HG02571 (cell line): Measurements from ENCODE around the gene SLC22A8.
"Not testable (repeated sequence)": the region's sequence is repeated elsewhere in the genome, so short reads cannot be mapped to it uniquely, and the experiment has no call there.

Experiments
- ATAC-seq: cut with Tn5 transposase; IDR thresholded peaks from one replicate; pipeline ENCODE4 v1.9.1; 2021; ENCODE audit warnings: mild to moderate bottlenecking, moderate library complexity; ENCODE audit not compliant: unreplicated experiment

The SLC22A8 gene

GRCh38 chr11:62994775-62995174 is 20.9 kb downstream of the SLC22A8 start:
- ATAC-seq = no peak

- no peak for ATAC-seq
Observed at GRCh38 chr11:62988276-62988675, 27.4 kb downstream of the SLC22A8 start.

DNA sequence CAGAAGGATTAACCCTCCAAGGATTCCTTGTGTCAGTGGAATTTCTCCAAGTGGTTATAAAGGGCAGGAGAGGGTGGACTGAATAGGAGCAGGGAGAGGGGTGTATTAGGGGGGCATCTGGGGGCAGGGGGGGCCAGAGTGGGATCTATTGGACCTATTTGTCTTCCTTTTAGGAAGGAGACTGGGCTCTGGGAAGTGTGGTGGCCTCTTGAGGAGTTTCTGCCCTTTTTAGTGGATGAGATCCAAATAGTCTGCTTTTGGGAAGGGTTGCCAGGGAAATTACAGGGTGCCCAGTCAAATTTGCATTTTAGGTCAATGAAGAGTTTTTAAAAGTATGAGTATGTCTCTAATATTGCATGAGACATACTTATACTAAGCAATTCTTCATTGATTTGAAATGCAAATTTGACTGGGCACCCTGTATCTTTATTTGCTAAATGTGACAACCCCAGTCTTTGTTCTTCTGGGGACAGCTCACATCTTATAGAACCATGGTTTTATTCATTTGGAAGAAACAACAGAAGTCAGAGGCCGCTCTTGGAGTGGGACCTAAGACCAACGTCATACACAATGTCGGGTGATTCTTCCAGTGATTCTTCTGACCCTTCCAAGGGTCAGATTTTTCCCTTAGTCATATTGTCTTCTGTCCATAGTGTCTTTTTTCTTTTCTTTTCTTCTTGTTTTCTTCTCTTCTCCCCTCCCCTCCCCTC is 30.4 kb downstream of the SLC22A8 start:
- ATAC-seq = no peak

- ATAC-seq = no peak
Observed at GRCh38 chr11:62984451-62984991, 31.1 kb downstream of the SLC22A8 start, which contains the start of gene SLC22A6. Gene SLC22A6 (minus strand): TSS chr11:62984967. CDS start chr11:62984690, 277 bp downstream.

DNA sequence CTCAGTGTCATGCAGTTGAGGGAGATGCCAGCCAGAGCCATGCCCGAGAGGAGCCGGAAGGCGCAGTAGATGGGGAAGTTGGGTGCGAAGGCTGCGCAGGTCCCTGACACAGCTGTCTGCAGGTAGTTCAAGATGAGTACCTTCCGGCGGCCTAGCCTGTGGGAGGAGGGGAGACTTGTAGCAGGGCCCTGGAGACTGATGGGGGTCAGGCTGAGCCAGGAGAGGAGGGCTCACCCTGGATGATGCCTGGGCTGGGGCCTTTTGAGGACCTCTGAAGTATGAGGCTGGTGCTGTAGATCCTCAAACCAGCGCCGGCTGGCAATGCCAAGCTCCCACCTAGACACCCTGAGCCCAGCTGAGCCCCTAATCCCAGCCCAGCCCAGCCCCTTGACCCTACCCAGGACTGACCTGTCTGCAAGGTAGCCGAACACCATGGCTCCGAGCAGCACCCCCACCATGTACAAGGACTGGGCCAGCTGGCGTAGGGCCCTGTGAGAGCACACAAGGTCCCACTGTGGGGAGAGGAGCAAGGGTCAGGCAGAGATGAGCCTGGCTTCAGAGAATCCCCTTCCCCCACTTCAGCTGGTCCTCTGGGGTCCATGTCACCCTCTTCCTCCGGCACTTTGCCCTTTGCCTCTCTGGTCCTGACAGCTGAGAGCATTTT is 32.0 kb downstream of the SLC22A8 start:
- ATAC-seq = no peak

GRCh38 chr11:62981743-62982142 is 33.9 kb downstream of the SLC22A8 start:
- no peak for ATAC-seq

DNA sequence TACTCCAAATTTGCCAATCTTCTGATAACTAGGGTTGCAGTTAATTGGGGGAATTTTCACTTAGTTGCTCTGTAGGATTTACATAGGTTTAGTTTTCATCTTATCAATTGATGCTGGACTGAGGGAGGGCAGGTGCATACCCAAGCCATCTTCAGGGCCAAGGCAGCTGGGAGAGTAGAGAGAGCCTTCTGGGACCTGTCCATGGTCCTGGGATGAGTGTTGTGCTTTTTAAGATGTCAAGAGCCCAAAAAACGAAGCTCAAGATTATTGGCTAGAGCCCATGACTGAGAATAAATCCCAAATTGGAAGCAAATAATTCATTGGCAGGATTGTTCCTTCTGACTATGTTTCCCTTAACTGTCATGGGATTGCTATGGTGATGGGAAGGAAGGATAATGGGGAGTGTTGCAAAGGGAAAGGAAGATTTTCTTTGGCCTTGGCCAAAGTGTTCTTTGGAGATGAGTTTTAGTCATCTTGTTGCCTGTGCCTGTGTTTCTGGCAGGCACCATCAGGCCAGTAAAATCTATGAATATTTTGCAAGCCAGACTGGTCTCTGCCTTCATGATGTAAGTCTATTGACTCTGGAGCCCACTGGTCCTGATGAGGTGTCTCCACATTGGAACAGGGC is 35.4 kb downstream of the SLC22A8 start:
- no peak for ATAC-seq

GRCh38 chr11:62976109-62976508 is 39.5 kb downstream of the SLC22A8 start:
- no peak for ATAC-seq

DNA sequence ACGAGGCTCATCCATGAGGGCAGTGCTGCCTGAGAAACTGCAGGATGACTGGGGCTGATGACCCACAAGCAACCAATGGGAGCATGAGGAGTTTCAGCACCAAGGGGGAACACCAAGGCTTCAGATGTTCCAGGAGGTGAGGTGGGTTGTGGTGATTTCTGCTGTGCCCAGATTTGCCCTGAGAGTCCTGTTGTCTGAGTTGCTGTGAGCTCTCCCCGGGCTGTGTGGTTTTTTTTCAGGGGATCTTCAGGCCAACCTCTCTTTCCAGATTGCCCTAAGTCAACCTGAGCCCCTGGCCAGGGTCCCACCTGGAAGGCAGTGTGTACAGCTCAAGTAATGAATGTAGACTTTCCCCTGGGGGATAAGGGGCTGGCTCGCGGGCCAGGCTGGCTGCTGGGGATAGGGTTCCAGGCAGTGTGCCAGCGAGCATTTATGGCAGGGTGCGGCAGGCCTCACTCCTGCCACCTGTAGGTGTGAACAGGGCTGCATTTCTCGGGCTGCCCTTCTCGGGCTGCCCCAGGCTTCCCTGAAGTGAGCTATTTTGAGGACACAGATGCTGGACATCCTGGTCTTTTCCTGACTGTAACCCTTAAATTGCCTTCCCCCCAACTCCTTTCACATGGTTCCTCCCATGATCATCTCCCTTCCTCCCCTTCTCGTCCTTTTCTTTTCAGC is 40.7 kb downstream of the SLC22A8 start:
- no peak for ATAC-seq

DNA sequence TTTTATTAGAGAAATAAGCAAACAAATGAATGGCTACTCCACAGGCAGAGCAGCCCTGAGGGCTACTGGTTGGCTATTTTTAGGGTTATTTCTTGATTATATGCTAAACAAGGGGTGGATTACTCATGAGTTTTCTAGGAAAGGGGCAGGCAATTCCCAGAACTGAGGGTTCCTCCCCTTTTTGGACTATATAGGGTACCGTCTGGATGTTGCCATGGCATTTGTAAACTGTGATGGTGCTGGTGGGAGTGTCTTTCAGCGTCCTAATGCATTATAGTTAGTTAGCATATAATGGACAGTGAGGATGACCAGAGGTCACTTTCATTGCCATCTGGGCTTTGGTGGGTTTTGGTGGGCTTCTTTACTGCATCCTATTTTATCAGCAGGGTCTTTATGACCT is 50.1 kb downstream of the SLC22A8 start:
- ATAC-seq = no peak

DNA sequence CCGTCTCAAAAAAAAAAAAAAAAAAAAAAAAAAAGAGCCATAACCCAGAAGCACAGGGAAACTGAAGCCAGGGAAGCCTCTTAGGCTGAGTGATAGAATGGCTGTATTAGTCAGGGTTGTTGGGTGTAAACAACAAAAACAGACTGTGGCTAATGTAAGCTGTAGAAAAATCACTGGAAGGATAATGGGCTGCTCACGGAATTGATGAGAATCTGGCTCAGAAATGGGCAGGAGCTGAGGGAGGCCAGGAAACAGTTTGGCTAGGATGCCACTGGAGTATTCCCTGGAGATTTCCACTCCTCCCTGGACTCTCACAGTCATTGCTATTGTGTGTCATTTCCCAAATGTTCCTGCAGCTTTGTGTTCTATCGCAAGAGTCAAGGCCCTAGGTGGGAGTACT is 53.2 kb downstream of the SLC22A8 start:
- no peak for ATAC-seq

DNA sequence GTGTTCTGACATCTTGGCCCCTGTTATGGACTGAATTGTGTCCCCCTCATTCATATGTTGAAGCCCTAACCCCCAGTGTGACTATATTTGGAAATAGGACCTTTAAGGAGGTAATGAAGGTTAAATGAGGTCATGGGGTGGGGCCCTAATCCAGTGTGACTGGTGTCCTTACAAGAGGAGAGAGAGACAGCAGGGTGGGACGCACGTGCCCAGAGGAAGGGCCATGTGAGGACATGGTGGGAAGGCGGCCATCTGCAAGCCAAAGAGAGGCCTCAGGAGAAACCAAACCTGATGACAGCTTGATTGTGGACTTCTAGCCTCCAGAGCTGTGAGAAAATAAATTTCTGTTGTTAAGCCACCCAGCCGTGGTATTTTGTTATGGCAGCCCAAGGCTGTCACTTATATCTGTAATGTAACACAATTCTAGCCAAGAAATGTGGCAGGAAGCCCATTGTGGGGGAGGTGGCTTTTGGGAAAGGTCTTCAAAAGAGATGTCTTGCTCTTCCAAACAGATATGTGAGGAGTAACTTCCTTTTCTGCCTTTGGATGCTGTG is 54.5 kb downstream of the SLC22A8 start:
- no peak for ATAC-seq

- ATAC-seq = no peak
Observed at GRCh38 chr11:62959422-62959980, 56.1 kb downstream of the SLC22A8 start.

- no peak for ATAC-seq
Observed at GRCh38 chr11:62958547-62959421, 56.9 kb downstream of the SLC22A8 start.

- ATAC-seq = no peak
Observed at GRCh38 chr11:62957147-62957546, 58.5 kb downstream of the SLC22A8 start.

- ATAC-seq = no peak
Observed at GRCh38 chr11:62954478-62954877, 61.2 kb downstream of the SLC22A8 start.

DNA sequence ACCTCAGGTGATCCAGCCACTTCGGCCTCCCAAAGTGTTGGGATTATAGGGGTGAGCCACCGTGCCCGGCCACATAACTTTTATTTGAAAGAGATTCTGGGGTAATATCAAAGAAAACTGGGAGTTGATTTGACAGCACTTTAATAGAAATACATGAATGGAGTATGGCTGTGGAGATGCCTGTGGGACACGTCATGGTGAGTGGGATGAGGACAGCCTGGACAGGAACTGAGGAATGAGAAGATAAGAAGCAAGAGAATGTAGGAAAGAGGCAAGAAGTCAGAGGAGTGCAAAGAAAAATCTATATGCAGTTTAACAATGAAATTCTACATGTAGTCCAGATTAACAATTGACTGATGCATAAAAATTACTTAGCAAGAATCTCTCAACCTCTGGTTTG is 61.8 kb downstream of the SLC22A8 start:
- ATAC-seq = no peak

DNA sequence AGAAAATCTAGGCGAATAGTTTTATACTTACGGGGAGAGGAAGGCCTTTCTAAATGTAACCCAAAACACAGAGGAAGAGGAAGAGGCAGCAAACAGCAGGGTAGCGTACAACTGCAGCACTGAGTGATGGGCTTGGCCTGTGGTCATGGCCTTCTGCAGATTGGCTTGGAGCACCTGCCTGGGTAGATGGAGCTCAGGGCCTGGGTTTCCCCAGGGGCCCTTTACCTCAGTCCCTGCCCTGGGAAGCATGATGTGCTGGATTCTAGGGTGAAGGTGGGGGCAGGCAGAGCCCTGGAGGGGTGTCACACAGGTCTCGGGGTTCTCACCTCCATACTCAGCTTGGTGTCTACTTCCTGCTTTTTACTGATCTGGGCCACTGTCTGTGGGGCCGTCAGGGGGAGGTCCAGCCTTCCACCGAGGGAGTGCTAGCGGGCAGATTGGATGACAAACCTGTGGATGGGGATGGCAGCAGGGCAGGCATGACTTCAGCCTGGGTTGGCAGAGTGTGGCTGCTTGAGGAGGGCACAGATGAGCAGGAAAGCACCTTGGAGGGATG is 66.8 kb downstream of the SLC22A8 start:
- no peak for ATAC-seq

GRCh38 chr11:62945538-62945937 is 70.1 kb downstream of the SLC22A8 start:
- ATAC-seq = not testable (repeated sequence)
